Measurements from ENCODE around the gene MIPOL1. TPM values are rescaled to one million over a fixed set of nuclear protein-coding genes. Genes with fewer than 3 reads are reported as not detected.

Gene MIPOL1
- total and polyA plus RNA-seq, 2 of the 4 experiments (the other 2 are of a cell fraction), result 2.7 to 5.9 TPM

- H2BK5ac ChIP-seq (ENCODE audit: low read depth, low read length, poor library complexity, severe bottlenecking), result no peak overlapping the region
- no peak overlapping the region for H3K14ac ChIP-seq (replicated peaks; ENCODE audit: low read depth, low read length)
- no peak for DNase-seq
- POLR2A ChIA-PET (ENCODE audit: unreplicated experiment), result no interaction called here
- H3K27me3 ChIP-seq (ENCODE audit: control insufficient read depth, insufficient read depth, low read length), result no peaks in the 10 kb centered on the region
- TF ChIP-seq MAFK (IDR thresholded peaks at IDR 0.05; ENCODE audit: low read depth, low read length) (no peak), CEBPB (IDR thresholded peaks at IDR 0.05; ENCODE audit: low read depth, low read length) (no peak), SMC3 (IDR thresholded peaks at IDR 0.05; ENCODE audit: low read depth, low read length) (no peak), FOS (IDR thresholded peaks at IDR 0.05; ENCODE audit: low read depth, low read length) (no peak), MXI1 (IDR thresholded peaks at IDR 0.05; ENCODE audit: borderline replicate concordance, low read depth, low read length) (no peak), RFX5 (IDR thresholded peaks at IDR 0.05; ENCODE audit: low read depth, low read length) (no peak), USF2 (IDR thresholded peaks at IDR 0.05; ENCODE audit: low read depth, low read length) (no peak), NFE2L2 (IDR thresholded peaks at IDR 0.05; ENCODE audit: low read depth, low read length) (no peak)
- TF ChIP-seq, protein P1, sequence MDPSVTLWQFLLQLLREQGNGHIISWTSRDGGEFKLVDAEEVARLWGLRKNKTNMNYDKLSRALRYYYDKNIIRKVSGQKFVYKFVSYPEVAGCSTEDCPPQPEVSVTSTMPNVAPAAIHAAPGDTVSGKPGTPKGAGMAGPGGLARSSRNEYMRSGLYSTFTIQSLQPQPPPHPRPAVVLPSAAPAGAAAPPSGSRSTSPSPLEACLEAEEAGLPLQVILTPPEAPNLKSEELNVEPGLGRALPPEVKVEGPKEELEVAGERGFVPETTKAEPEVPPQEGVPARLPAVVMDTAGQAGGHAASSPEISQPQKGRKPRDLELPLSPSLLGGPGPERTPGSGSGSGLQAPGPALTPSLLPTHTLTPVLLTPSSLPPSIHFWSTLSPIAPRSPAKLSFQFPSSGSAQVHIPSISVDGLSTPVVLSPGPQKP (IDR thresholded peaks at IDR 0.05; ENCODE audit: borderline replicate concordance, low read depth, low read length), result no peak
- in situ Hi-C loops (cut with MboI; ENCODE audit: low sequenced_read_pairs) (no loop called here), intact Hi-C loops (cut with micrococcal nuclease) (no loop called here), dilution Hi-C loops (cut with HindIII; ENCODE audit: low sequenced_read_pairs, unreplicated experiment) (no loop called here)
- no peaks in the 10 kb centered on the region for H4K20me1 ChIP-seq (ENCODE audit: insufficient read depth, low read length)
- BruUV-seq (replicated peaks), result no TSS peak
- no peak overlapping the region for H2AK5ac ChIP-seq (ENCODE audit: low read depth, low read length)
- no peaks in the 10 kb centered on the region for H3K9me1 ChIP-seq (ENCODE audit: insufficient read depth, low read length)
- no peaks in the 10 kb centered on the region for H3K4me1 ChIP-seq (ENCODE audit: control insufficient read depth, insufficient read depth, low read length)
- no CpG with 5 or more reads among the region's 1 CpG for WGBS, 2 experiments (ENCODE audit: extremely low coverage in 2 of 2, insufficient read length in 1 of 2)
- H2AK9ac ChIP-seq (replicated peaks; ENCODE audit: low read depth, low read length, poor library complexity), result no peak overlapping the region
- no peak overlapping the region for H3K9ac ChIP-seq (ENCODE audit: low read depth, low read length)
- no peaks in the 10 kb centered on the region for H3K36me3 ChIP-seq (ENCODE audit: control insufficient read depth, insufficient read depth, low read length)
- no peak overlapping the region for H2AFZ ChIP-seq (replicated peaks; ENCODE audit: low read length, poor library complexity)
- no peak overlapping the region for H3K18ac ChIP-seq (ENCODE audit: low read depth, low read length)
- H3K27ac ChIP-seq (ENCODE audit: insufficient read depth, low read length), result no peak overlapping the region
- CTCF ChIA-PET, result no interaction called here
- H3K56ac ChIP-seq (ENCODE audit: extremely low read depth, insufficient read depth, low read length), result no peak overlapping the region
- no peak overlapping the region for H3K4me3 ChIP-seq (ENCODE audit: insufficient read depth, low read depth, low read length)
- H4K5ac ChIP-seq (ENCODE audit: low read depth, low read length), result no peak overlapping the region
- H3K79me1 ChIP-seq (ENCODE audit: low read depth in 1 of 2, low read length in 2 of 2), result no peaks in the 10 kb centered on the region
- no peak overlapping the region for H2BK20ac ChIP-seq (ENCODE audit: low read depth, low read length)
- no peak overlapping the region for H3K4ac ChIP-seq (ENCODE audit: low read depth, low read length)
- no peak overlapping the region for H3K23ac ChIP-seq (ENCODE audit: low read depth, low read length)
- H2BK15ac ChIP-seq (ENCODE audit: low read depth, low read length), result no peak overlapping the region
- no peak overlapping the region for H4K8ac ChIP-seq (ENCODE audit: low read depth in 2 of 2, low read length in 2 of 2)
- H2BK120ac ChIP-seq (ENCODE audit: low read depth, low read length), result no peak overlapping the region
- H3K4me2 ChIP-seq (ENCODE audit: low read depth, low read length), result no peak overlapping the region
- ATAC-seq (ENCODE audit: low read depth), result no peak
- H4K91ac ChIP-seq (ENCODE audit: insufficient read depth, low read depth, low read length), result no peak overlapping the region
- no peaks in the 10 kb centered on the region for H3K9me3 ChIP-seq (ENCODE audit: control insufficient read depth, insufficient read depth, low read length)
These were observed 205.9 kb downstream of the MIPOL1 start for GRCh38 chr14:37403626-37404025.
